ENCODE data around the gene SCD5.

SCD5 gene

GRCh38 chr4:82758701-82759685 lies 39.6 kb downstream of the SCD5 start:
- DNase-seq: no peak

GRCh38 chr4:82756061-82756460 lies 42.5 kb downstream of the SCD5 start:
- DNase-seq: no peak

GRCh38 chr4:82755650-82756049 lies 42.9 kb downstream of the SCD5 start:
- DNase-seq: peak; percentile 15

- no peak for DNase-seq
Observed at GRCh38 chr4:82754513-82755165, 44.0 kb downstream of the SCD5 start.

- DNase-seq: peak; percentile 47
Observed at GRCh38 chr4:82753725-82754410, 44.7 kb downstream of the SCD5 start.

- no peak for DNase-seq
Observed at GRCh38 chr4:82753238-82753637, 45.4 kb downstream of the SCD5 start.

- no peak for DNase-seq
Observed at GRCh38 chr4:82748810-82749470, 49.7 kb downstream of the SCD5 start.

- peak; percentile 20 for DNase-seq
Observed at GRCh38 chr4:82747686-82748575, 50.7 kb downstream of the SCD5 start.

- no peak for DNase-seq
Observed at GRCh38 chr4:82746705-82747574, 51.7 kb downstream of the SCD5 start.

- DNase-seq: no peak
Observed at GRCh38 chr4:82745173-82745842, 53.3 kb downstream of the SCD5 start.

GRCh38 chr4:82744284-82744968 lies 54.2 kb downstream of the SCD5 start:
- DNase-seq: no peak

- DNase-seq: no peak
Observed at GRCh38 chr4:82741188-82741587, 57.4 kb downstream of the SCD5 start.

GRCh38 chr4:82739287-82740190 lies 59.1 kb downstream of the SCD5 start:
- DNase-seq: no peak

- no peak for DNase-seq
Observed at GRCh38 chr4:82737354-82737753, 61.2 kb downstream of the SCD5 start.

- no peak for DNase-seq
Observed at GRCh38 chr4:82733636-82734035, 65.0 kb downstream of the SCD5 start.

- no peak for DNase-seq
Observed at GRCh38 chr4:82728301-82728700, 70.3 kb downstream of the SCD5 start.

- DNase-seq: no peak
Observed at GRCh38 chr4:82726596-82726995, 72.0 kb downstream of the SCD5 start.

GRCh38 chr4:82721819-82722423 lies 76.7 kb downstream of the SCD5 start:
- DNase-seq: no peak
